GM18499 (cell line): ENCODE measurements around the gene TRMT1.
"Not testable (repeated sequence)": the region's sequence is repeated elsewhere in the genome, so short reads cannot be mapped to it uniquely, and the experiment has no call there.

ENCODE experiments used
- ATAC-seq: cut with Tn5 transposase; IDR thresholded peaks from one replicate; pipeline ENCODE4 v1.9.1; 2021; ENCODE audit warnings: moderate number of reproducible peaks; ENCODE audit not compliant: insufficient read depth, unreplicated experiment

Gene TRMT1

GRCh38 chr19:13116282-13117175 is at the start of gene TRMT1:
Gene TRMT1, minus strand, starts transcription at chr19:13116740. Its CDS starts 341 bp downstream, at chr19:13116399.
- no peak for ATAC-seq

GRCh38 chr19:13166151-13166550 is 49.6 kb upstream of the TRMT1 start:
- ATAC-seq: not testable (repeated sequence)

GRCh38 chr19:13165162-13165997 is 48.8 kb upstream of the TRMT1 start:
- no peak for ATAC-seq

- ATAC-seq: no peak
Observed at GRCh38 chr19:13164343-13165161, 48.0 kb upstream of the TRMT1 start.

GRCh38 chr19:13163609-13164342 is 47.2 kb upstream of the TRMT1 start:
- no peak for ATAC-seq

GRCh38 chr19:13162724-13163608 is 46.4 kb upstream of the TRMT1 start:
- no peak for ATAC-seq

GRCh38 chr19:13160557-13160956 is 44.0 kb upstream of the TRMT1 start:
- ATAC-seq: no peak

GRCh38 chr19:13159713-13160112 is 43.2 kb upstream of the TRMT1 start:
- no peak for ATAC-seq

- no peak for ATAC-seq
Observed at GRCh38 chr19:13155472-13156359, 39.2 kb upstream of the TRMT1 start.

GRCh38 chr19:13154911-13155471 is 38.5 kb upstream of the TRMT1 start:
- no peak for ATAC-seq

- ATAC-seq: no peak
Observed at GRCh38 chr19:13154241-13154778, 37.8 kb upstream of the TRMT1 start.

- no peak for ATAC-seq
Observed at GRCh38 chr19:13153569-13154240, 37.2 kb upstream of the TRMT1 start.

GRCh38 chr19:13152974-13153568 is 36.5 kb upstream of the TRMT1 start:
- no peak for ATAC-seq

- no peak for ATAC-seq
Observed at GRCh38 chr19:13152356-13152973, 35.9 kb upstream of the TRMT1 start.

- ATAC-seq: no peak
Observed at GRCh38 chr19:13151605-13152355, 35.2 kb upstream of the TRMT1 start.
